GM10847 (cell line): ENCODE measurements around the gene TP63.

Experiments
- POLR2A ChIP-seq: IDR thresholded peaks from 2 replicates; pipeline ENCODE4 v1.6.1; 2011; ENCODE audit not compliant: insufficient read length; ENCODE audit errors: extremely low read depth

Gene TP63

GRCh38 chr3:189903562-189904250 lies 272.5 kb downstream of the TP63 start:
- no peak for TF ChIP-seq POLR2A

- no peak for TF ChIP-seq POLR2A
Observed at GRCh38 chr3:189907803-189908202, 276.6 kb downstream of the TP63 start.

GRCh38 chr3:189908646-189909045 lies 277.5 kb downstream of the TP63 start:
- no peak for TF ChIP-seq POLR2A

GRCh38 chr3:189909139-189909538 lies 277.9 kb downstream of the TP63 start:
- TF ChIP-seq POLR2A: no peak

GRCh38 chr3:189909573-189909972 lies 278.4 kb downstream of the TP63 start:
- no peak for TF ChIP-seq POLR2A

GRCh38 chr3:189911001-189911400 lies 279.8 kb downstream of the TP63 start:
- TF ChIP-seq POLR2A: no peak

GRCh38 chr3:189914799-189915198 lies 283.6 kb downstream of the TP63 start:
- TF ChIP-seq POLR2A: no peak

- no peak for TF ChIP-seq POLR2A
Observed at GRCh38 chr3:189921770-189922169, 290.6 kb downstream of the TP63 start.

GRCh38 chr3:189927975-189928895 lies 297.0 kb downstream of the TP63 start:
- TF ChIP-seq POLR2A: no peak

GRCh38 chr3:189936201-189936945 lies 305.2 kb downstream of the TP63 start:
- TF ChIP-seq POLR2A: no peak

- no peak for TF ChIP-seq POLR2A
Observed at GRCh38 chr3:189937302-189938127, 306.3 kb downstream of the TP63 start.

GRCh38 chr3:189941125-189941524 lies 309.9 kb downstream of the TP63 start:
- TF ChIP-seq POLR2A: no peak

GRCh38 chr3:189941679-189942078 lies 310.5 kb downstream of the TP63 start:
- TF ChIP-seq POLR2A: no peak

- no peak for TF ChIP-seq POLR2A
Observed at GRCh38 chr3:189942948-189943347, 311.8 kb downstream of the TP63 start.
